ENCODE results near the gene ZNF385A.

GRCh38 chr12:54389134-54389508 is 4.6 kb upstream of the ZNF385A start:
- TF ChIP-seq POLR2A (IDR thresholded peaks at IDR 0.05): no peak
- TF ChIP-seq, protein P1, sequence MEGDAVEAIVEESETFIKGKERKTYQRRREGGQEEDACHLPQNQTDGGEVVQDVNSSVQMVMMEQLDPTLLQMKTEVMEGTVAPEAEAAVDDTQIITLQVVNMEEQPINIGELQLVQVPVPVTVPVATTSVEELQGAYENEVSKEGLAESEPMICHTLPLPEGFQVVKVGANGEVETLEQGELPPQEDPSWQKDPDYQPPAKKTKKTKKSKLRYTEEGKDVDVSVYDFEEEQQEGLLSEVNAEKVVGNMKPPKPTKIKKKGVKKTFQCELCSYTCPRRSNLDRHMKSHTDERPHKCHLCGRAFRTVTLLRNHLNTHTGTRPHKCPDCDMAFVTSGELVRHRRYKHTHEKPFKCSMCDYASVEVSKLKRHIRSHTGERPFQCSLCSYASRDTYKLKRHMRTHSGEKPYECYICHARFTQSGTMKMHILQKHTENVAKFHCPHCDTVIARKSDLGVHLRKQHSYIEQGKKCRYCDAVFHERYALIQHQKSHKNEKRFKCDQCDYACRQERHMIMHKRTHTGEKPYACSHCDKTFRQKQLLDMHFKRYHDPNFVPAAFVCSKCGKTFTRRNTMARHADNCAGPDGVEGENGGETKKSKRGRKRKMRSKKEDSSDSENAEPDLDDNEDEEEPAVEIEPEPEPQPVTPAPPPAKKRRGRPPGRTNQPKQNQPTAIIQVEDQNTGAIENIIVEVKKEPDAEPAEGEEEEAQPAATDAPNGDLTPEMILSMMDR (IDR thresholded peaks at IDR 0.05): no peak
